ENCODE results near the gene SMARCC2.

SMARCC2 gene

GRCh38 chr12:56189099-56189917, at the start of gene SMARCC2:
TSS of gene SMARCC2 (minus strand) at chr12:56189483. CDS start at chr12:56189461, 22 bp downstream.
- peak; percentile 97 for DNase-seq (ENCODE audit: low spot score)

DNA sequence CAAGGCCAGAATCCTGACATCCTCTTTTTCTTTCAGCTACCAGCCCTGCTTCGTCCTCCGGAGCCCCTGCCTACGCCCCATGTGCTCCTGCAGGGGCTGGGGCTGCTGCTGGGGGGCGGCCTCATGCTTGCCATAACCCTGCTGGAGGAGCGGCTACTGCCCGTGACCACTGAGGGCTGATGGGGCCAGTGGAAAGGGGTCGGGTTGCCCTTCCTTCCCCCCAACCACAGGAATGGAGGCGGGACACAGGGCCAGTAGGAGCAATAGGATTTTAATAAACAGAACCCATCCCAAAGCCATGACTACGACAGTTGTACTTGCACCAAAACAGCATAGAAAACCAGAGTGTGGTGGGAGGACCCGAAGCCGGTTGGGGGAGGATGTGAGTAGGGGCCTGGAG, 48.3 kb upstream of the SMARCC2 start:
- DNase-seq (ENCODE audit: low spot score) = no peak

DNA sequence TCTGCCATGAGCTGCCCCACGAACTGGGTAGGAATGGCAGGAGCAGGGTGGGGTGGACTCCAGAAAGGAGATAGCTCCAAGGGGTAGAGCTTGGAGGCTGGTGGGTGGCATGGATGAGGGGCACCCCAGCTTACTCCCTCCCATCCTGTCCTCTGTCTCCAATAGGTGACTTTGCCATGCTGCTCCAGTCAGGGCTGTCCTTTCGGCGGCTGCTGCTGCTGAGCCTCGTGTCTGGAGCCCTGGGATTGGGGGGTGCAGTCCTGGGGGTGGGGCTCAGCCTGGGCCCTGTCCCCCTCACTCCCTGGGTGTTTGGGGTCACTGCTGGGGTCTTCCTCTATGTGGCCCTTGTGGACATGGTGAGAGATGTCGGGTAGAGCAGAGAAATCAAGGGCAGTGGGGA, 47.7 kb upstream of the SMARCC2 start:
- DNase-seq (ENCODE audit: low spot score) = no peak

DNA sequence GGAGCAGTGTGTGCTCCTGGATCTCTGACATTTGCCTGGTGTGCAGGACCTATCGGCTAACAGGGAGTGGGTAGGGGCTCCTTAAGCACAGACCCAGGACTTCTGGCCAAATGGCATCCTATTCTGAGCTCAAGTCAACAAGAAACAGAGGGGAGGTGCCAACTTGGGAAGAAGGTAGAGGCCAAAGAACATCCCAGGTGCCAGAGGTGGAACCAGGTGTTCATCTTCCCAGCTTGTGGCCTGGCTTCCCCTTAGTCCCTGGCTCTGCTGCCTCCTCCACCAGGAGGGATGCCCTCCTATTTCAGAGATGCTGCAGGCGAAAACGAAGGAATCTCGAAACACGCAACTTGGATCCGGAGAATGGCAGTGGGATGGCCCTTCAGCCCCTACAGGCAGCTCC, 46.8 kb upstream of the SMARCC2 start:
- DNase-seq (ENCODE audit: low spot score) = no peak

DNA sequence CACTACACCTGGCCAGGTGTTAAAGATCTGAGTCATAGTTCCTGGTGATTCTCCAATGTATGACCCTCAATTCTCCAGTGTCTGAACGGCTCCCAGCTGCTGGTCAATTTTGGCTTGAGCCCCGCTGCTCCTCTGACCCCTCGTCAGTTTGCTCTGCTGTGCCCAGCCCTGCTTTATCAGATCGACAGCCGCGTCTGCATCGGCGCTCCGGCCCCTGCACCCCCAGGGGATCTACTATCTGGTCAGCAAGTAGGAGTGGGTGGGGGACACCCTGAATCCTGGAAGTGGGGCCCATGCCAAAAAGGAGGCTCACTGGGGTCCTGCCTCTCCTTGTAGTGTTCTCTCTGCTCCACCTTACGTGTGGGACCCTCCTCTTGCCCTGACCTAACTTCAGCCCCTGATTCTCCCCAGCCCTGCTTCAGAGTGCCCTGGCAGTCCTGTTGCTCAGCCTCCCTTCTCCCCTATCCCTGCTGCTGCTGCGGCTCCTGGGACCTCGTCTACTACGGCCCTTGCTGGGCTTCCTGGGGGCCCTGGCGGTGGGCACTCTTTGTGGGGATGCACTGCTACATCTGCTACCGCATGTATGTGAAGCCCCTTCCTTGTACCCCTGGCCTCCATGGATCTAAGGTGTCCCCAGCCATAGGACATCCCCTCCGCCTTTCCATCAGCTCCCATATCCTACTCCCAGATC, 45.6 kb upstream of the SMARCC2 start:
- no peak for DNase-seq (ENCODE audit: low spot score)

- no peak for DNase-seq (ENCODE audit: low spot score)
Measured at GRCh38 chr12:56231184-56231582, 41.9 kb upstream of the SMARCC2 start.

- DNase-seq (ENCODE audit: low spot score) = no peak
Measured at GRCh38 chr12:56230432-56231183, 41.3 kb upstream of the SMARCC2 start.

DNA sequence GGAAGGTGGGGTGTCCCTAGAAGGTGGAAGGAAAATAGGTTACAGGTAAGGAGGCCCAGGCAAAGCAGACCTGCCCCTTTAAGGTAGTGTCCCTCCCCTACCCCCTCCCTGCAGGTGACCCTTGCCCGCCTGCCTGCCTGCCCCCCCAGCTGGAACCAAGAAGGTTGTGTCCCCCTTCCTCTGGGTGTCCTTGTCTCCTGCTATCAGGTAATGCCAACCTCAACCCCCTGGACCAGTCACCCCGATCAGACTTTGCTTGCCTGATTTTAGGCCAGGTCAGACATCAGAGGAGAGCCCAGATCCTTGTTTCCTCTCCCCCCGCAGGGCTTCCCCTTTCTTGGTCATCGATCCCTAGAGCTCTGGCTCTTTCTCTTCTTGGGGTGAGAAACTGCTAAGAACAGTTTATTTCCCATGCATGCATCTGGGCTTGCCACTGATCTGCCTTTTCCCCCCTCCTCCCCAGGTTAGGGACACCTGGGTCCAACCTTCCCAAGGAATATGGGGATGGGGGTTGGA, 40.7 kb upstream of the SMARCC2 start, which contains the start of gene SLC39A5:
Gene SLC39A5, plus strand, starts transcription at position 136 of the 516 bp plus-strand sequence. CDS start 1,224 bp downstream, outside the sequence.
- DNase-seq (ENCODE audit: low spot score) = no peak

DNA sequence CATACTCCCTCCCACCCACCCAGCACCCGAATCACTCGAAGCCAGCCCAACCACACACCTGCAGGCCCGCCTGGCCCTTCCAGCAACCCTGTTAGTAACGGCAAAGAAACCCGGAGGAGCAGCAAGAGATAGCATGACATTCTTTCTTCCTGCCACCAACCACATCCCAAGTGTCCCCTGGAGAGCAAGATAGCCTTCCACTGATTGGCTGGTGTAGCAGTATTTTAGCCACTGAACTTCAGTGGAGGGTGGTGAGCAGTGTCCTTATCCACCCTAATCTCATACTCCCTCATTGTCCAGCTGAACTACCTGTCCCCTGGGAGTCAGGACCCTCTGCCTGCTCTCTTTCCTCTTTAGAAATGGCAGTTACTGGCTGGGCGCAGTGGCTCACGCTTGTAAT, 39.8 kb upstream of the SMARCC2 start:
- DNase-seq (ENCODE audit: low spot score) = no peak

- no peak for DNase-seq (ENCODE audit: low spot score)
Measured at GRCh38 chr12:56224954-56225353, 35.7 kb upstream of the SMARCC2 start.

DNA sequence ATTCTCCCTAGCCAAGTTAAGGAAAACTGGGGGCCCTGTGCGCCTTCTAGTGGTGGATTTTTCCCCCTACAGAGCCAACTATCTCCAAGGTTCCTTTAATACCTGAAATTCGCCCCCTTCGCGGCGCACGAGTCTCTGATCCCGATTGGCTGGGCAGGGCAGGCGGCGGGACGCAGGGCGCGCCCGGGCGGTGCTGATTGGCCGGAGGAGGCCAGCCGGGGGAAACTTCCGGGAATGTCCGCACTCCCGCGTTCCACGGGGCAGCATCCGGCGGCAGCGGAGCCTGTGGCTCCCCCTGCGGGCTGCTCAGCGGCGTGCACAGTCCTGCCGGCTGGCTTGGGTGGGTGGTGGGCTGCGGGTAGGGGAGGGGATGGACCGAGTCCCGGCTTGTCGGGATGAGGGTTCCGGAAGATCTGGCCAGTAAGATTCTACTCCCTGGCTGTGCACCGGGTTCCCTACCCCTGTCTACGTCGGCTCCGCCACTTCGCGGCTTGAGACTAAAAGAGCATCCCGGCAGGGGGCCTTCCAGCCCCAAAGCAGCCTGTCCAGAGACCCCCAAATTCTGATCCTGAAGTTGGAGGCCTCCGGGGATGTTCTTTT, 34.9 kb upstream of the SMARCC2 start, which contains the start of gene NABP2:
Gene NABP2, plus strand, starts transcription at position 241 of the 600 bp plus-strand sequence. CDS start 515 bp downstream, outside the sequence.
- DNase-seq (ENCODE audit: low spot score) = peak; percentile 99

DNA sequence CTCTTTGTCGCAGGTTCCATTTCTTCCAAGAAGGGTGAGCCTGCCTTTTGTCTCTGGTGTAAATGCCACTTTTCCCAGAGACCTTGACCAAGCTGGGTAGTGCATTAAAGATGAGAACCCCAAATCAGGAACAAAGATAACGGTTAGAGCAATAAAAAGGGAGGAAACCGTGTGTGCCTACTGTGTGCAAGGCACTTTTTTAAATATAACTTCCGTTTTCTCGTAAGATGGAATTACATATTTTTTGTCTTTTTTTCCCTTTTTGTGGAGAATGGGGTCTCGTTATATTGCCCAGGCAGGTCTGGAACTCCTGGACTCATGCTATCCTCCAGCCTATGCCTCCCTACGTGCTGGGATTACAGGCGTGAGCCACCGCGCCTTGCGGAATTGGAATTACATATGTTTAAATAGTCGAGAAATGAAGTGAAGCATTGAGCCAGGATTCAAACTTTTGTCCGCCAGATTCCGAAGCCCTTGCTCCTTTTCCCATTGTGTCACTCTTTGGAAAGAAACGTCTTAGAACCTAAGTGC, 34.4 kb upstream of the SMARCC2 start:
- no peak for DNase-seq (ENCODE audit: low spot score)

GRCh38 chr12:56222531-56222895, 33.2 kb upstream of the SMARCC2 start:
- DNase-seq (ENCODE audit: low spot score) = no peak

GRCh38 chr12:56221757-56222530, 32.7 kb upstream of the SMARCC2 start, which contains the start of gene RNF41:
TSS of gene RNF41 (minus strand) at chr12:56221922. CDS start at chr12:56214047, 7,875 bp downstream.
- DNase-seq (ENCODE audit: low spot score) = peak; percentile 94

DNA sequence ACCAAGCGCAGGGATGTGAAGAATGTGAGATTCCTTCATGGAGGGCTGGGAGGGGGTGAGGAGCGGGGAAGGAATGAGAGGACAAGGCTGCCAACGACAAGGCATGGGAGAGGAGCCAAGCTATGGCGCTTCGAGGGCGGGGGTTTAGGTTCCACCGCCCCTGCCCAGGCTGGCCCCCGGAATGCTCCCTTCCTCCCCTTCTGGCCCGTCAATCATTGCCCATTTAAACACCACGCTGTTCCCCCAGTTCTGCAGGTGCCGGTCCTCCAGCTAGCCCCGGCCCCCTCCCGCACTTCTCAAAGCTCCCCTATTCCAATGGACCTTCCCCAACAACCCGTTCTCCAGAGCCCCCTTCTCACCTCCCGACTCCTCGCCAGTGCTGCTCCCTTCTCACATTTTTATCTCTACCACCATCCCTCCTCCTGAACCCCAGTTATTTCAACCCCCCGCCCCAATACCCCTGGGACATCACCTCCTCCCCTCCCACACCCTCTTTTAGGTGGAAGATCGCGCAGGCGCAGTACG, 32.0 kb upstream of the SMARCC2 start:
- DNase-seq (ENCODE audit: low spot score) = peak; percentile 75

GRCh38 chr12:56220611-56221231, 31.4 kb upstream of the SMARCC2 start:
- DNase-seq (ENCODE audit: low spot score) = no peak

- no peak for DNase-seq (ENCODE audit: low spot score)
Measured at GRCh38 chr12:56219840-56220239, 30.6 kb upstream of the SMARCC2 start.

- DNase-seq (ENCODE audit: low spot score) = no peak
Measured at GRCh38 chr12:56216461-56216860, 27.2 kb upstream of the SMARCC2 start.

- DNase-seq (ENCODE audit: low spot score) = no peak
Measured at GRCh38 chr12:56213878-56214277, 24.6 kb upstream of the SMARCC2 start.

DNA sequence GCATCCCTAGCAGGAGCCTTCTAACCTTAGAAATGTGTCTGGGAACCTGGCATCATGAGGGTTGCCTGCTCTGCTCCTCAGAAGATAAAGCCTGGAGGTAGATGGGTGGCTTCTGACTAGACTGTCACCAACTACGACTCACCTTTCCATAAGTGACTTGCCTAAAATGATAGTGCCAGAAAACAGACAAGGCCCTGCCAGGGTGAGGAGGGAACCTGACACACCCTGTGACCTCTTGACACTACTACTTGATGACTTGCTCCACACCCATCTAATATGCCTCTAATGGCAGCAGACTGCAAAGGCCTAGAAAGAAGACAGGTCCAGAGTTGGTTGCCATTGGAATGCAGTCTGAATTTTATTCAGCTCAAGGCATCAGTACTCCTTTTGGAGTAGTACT, 23.1 kb upstream of the SMARCC2 start:
- DNase-seq (ENCODE audit: low spot score) = no peak

All from D341Med (cell line).